DOHH2 (cell line): ENCODE data around the gene GTF3C2.

Experiments used
- H3F3A ChIP-seq: fragments of 200-600 bp; sonication (generic), shearing (Covaris generic); 2 replicates; pipeline ENCODE4 v1.6.0; 2016; ENCODE audit warnings: antibody characterized with exemption, mild to moderate bottlenecking; ENCODE audit not compliant: control insufficient read depth, insufficient read depth
- H3K27ac ChIP-seq: fragments of 200-600 bp; sonication (generic); 2 replicates; pipeline ENCODE4 v1.5.1; 2014; ENCODE audit warnings: low read depth, mild to moderate bottlenecking, low read length, moderate library complexity
- H3K27me3 ChIP-seq: fragments of 200-600 bp; sonication (generic); 2 replicates; pipeline ENCODE4 v1.6.1; 2014; ENCODE audit warnings: mild to moderate bottlenecking, low read length, mixed read lengths; ENCODE audit not compliant: control insufficient read depth
- H3K36me3 ChIP-seq: fragments of 200-600 bp; sonication (generic); 2 replicates; pipeline ENCODE4 v1.6.1; 2014; ENCODE audit warnings: mild to moderate bottlenecking, low read length, moderate library complexity, mixed read lengths; ENCODE audit not compliant: control insufficient read depth
- H3K4me1 ChIP-seq: fragments of 200-600 bp; sonication (generic); 2 replicates; pipeline ENCODE4 v1.6.1; 2014; ENCODE audit warnings: mild to moderate bottlenecking, low read length, mixed read lengths; ENCODE audit not compliant: control insufficient read depth
- H3K4me2 ChIP-seq: fragments of 200-600 bp; sonication (generic); 2 replicates; pipeline ENCODE4 v1.6.0; 2014; ENCODE audit warnings: mild to moderate bottlenecking, low read length, moderate library complexity
- H3K4me3 ChIP-seq: fragments of 200-600 bp; sonication (generic); 2 replicates; pipeline ENCODE4 v1.5.1; 2014; ENCODE audit warnings: mild to moderate bottlenecking, low read length, mixed read lengths
- H3K79me2 ChIP-seq: fragments of 200-600 bp; sonication (generic); 2 replicates; pipeline ENCODE4 v1.6.1; 2014; ENCODE audit warnings: mild to moderate bottlenecking, low read length, mixed read lengths; ENCODE audit not compliant: control insufficient read depth
- H3K9me2 ChIP-seq: fragments of 200-600 bp; sonication (generic); replicated peaks from 2 replicates; pipeline ENCODE4 v1.6.1; 2014; ENCODE audit warnings: mild to moderate bottlenecking, low read length, mixed read lengths; ENCODE audit not compliant: control insufficient read depth
- H3K9me3 ChIP-seq: fragments of 200-600 bp; sonication (generic); 2 replicates; pipeline ENCODE4 v1.6.1; 2014; ENCODE audit warnings: antibody characterized with exemption, low read length, mixed read lengths; ENCODE audit not compliant: control insufficient read depth, insufficient read depth
- H4K20me1 ChIP-seq: fragments of 200-600 bp; sonication (generic); 2 replicates; pipeline ENCODE4 v1.6.0; 2014; ENCODE audit warnings: low read depth, mild to moderate bottlenecking, antibody characterized with exemption, low read length, moderate library complexity; ENCODE audit not compliant: control insufficient read depth, insufficient read depth
- EZH2phosphoT487 ChIP-seq: fragments of 200-600 bp; sonication (generic); IDR thresholded peaks from 2 replicates; pipeline ENCODE4 v1.6.1; 2017; ENCODE audit warnings: borderline replicate concordance, mild to moderate bottlenecking, antibody characterized with exemption, low read length, moderate library complexity, mixed read lengths
- TF ChIP-seq, protein P1 (sequence below): fragments of 200-600 bp; sonication (generic); IDR thresholded peaks from one replicate; pipeline ENCODE4 v1.5.1; 2014; ENCODE audit warnings: antibody characterized with exemption, mild to moderate bottlenecking, low read depth, low read length; ENCODE audit not compliant: poor library complexity, severe bottlenecking

GTF3C2 gene

GRCh38 chr2:27350106-27350693 is 6.4 kb downstream of the GTF3C2 start:
- no peak for TF ChIP-seq EZH2phosphoT487
- TF ChIP-seq, protein P1, sequence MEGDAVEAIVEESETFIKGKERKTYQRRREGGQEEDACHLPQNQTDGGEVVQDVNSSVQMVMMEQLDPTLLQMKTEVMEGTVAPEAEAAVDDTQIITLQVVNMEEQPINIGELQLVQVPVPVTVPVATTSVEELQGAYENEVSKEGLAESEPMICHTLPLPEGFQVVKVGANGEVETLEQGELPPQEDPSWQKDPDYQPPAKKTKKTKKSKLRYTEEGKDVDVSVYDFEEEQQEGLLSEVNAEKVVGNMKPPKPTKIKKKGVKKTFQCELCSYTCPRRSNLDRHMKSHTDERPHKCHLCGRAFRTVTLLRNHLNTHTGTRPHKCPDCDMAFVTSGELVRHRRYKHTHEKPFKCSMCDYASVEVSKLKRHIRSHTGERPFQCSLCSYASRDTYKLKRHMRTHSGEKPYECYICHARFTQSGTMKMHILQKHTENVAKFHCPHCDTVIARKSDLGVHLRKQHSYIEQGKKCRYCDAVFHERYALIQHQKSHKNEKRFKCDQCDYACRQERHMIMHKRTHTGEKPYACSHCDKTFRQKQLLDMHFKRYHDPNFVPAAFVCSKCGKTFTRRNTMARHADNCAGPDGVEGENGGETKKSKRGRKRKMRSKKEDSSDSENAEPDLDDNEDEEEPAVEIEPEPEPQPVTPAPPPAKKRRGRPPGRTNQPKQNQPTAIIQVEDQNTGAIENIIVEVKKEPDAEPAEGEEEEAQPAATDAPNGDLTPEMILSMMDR, result no peak
- peaks cover 34% of the 10 kb centered on the region for H3K4me1 ChIP-seq
- H3K9me3 ChIP-seq, result no peaks in the 10 kb centered on the region
- peaks cover 20% of the 10 kb centered on the region for H3K36me3 ChIP-seq
- H3F3A ChIP-seq, result peaks cover 2% of the 10 kb centered on the region; the same call in 1 of the 2 replicates
- peaks cover 95% of the 10 kb centered on the region for H3K79me2 ChIP-seq
- peak overlapping the region; percentile 41 for H3K4me2 ChIP-seq
- H4K20me1 ChIP-seq, result 0 out of 2 replicates have a peak, but pooled peaks cover 3% of the 10 kb centered on the region
- no peaks in the 10 kb centered on the region for H3K9me2 ChIP-seq
- H3K27ac ChIP-seq, result no peak overlapping the region
- no peaks in the 10 kb centered on the region for H3K27me3 ChIP-seq
- no peak overlapping the region for H3K4me3 ChIP-seq

- Histone ChIP-seq H3K4me1 (peaks cover 17% of the 10 kb centered on the region), H3K36me3 (peaks cover 21% of the 10 kb centered on the region), H3K79me2 (peaks cover 86% of the 10 kb centered on the region), H3K4me3 (no peak overlapping the region), H4K20me1 (0 out of 2 replicates have a peak, but pooled peaks cover 3% of the 10 kb centered on the region), H3K4me2 (no peak overlapping the region), H3K27ac (no peak overlapping the region), H3K9me3 (no peaks in the 10 kb centered on the region), H3K9me2 (no peaks in the 10 kb centered on the region), H3F3A (peaks cover 2% of the 10 kb centered on the region; the same call in 1 of the 2 replicates), H3K27me3 (no peaks in the 10 kb centered on the region)
- TF ChIP-seq, protein P1, result no peak
- no peak for TF ChIP-seq EZH2phosphoT487
Observed at GRCh38 chr2:27347641-27348040, 8.9 kb downstream of the GTF3C2 start.

DNA sequence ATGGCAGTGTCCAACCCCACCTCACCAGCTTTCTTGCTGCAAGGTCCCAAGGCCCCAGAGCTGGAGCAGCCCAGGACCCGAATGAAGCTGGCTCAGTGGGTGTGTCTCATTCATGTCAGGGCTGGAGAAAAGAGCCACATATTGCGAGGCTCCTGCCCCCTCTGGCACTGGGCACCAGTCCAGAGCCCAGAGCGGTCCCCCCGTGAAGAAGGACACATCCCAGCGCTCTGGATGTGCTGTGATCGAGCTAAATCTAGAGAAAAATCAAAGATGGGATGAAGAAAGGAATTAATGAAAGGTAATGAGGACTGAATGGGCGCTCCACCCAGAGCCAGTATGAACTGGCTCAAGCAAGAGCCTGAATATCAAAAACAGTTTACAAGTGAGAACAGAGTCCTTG is 20.4 kb downstream of the GTF3C2 start:
- Histone ChIP-seq H3K9me2 (no peaks in the 10 kb centered on the region), H3K27me3 (no peaks in the 10 kb centered on the region), H3K79me2 (no peaks in the 10 kb centered on the region), H3K36me3 (peaks cover 69% of the 10 kb centered on the region), H3K4me3 (no peak overlapping the region), H3K4me2 (no peak overlapping the region), H3K9me3 (no peaks in the 10 kb centered on the region), H3K27ac (no peak overlapping the region), H3F3A (no peaks in the 10 kb centered on the region), H4K20me1 (no peaks in the 10 kb centered on the region), H3K4me1 (no peaks in the 10 kb centered on the region)
- TF ChIP-seq, protein P1, result no peak
- no peak for TF ChIP-seq EZH2phosphoT487
